GM18499 (cell line): ENCODE results near the gene STAT3.
"Not testable (repeated sequence)": the region's sequence is repeated elsewhere in the genome, so short reads cannot be mapped to it uniquely, and the experiment has no call there.

Experiments
- ATAC-seq: cut with Tn5 transposase; IDR thresholded peaks from one replicate; pipeline ENCODE4 v1.9.1; 2021; ENCODE audit warnings: moderate number of reproducible peaks; ENCODE audit not compliant: insufficient read depth, unreplicated experiment

STAT3 gene

GRCh38 chr17:42305543-42306384, 82.5 kb downstream of the STAT3 start:
- ATAC-seq: no peak

- not testable (repeated sequence) for ATAC-seq
Observed at GRCh38 chr17:42305031-42305330, 83.3 kb downstream of the STAT3 start.

- ATAC-seq: no peak
Observed at GRCh38 chr17:42304187-42305030, 83.8 kb downstream of the STAT3 start.

GRCh38 chr17:42303694-42304093, 84.5 kb downstream of the STAT3 start:
- ATAC-seq: no peak

GRCh38 chr17:42301022-42301421, 87.2 kb downstream of the STAT3 start:
- no peak for ATAC-seq

- ATAC-seq: not testable (repeated sequence)
Observed at GRCh38 chr17:42299913-42300312, 88.3 kb downstream of the STAT3 start.

- ATAC-seq: not testable (repeated sequence)
Observed at GRCh38 chr17:42299361-42299760, 88.9 kb downstream of the STAT3 start.

GRCh38 chr17:42297775-42298174, 90.5 kb downstream of the STAT3 start:
- not testable (repeated sequence) for ATAC-seq

- no peak for ATAC-seq
Observed at GRCh38 chr17:42296012-42296411, 92.2 kb downstream of the STAT3 start.

- no peak for ATAC-seq
Observed at GRCh38 chr17:42294469-42295398, 93.5 kb downstream of the STAT3 start.

GRCh38 chr17:42291129-42291528, 97.1 kb downstream of the STAT3 start:
- ATAC-seq: no peak

GRCh38 chr17:42290577-42290976, 97.7 kb downstream of the STAT3 start:
- ATAC-seq: no peak

- no peak for ATAC-seq
Observed at GRCh38 chr17:42289611-42290181, 98.5 kb downstream of the STAT3 start.

GRCh38 chr17:42288803-42289610, 99.2 kb downstream of the STAT3 start:
- ATAC-seq: no peak

GRCh38 chr17:42287977-42288802, 100.1 kb downstream of the STAT3 start, which contains the start of gene STAT5A:
Gene STAT5A, plus strand, starts transcription at chr17:42288498. Its CDS starts 914 bp downstream, at chr17:42289412.
- ATAC-seq: no peak

GRCh38 chr17:42287305-42287976, 100.8 kb downstream of the STAT3 start:
- ATAC-seq: no peak

- ATAC-seq: no peak
Observed at GRCh38 chr17:42286411-42287221, 101.6 kb downstream of the STAT3 start.
